ENCODE measurements around the gene TPM2.

Gene TPM2

GRCh38 chr9:35689542-35690293 lies at the start of gene TPM2:
Gene TPM2 (minus strand): TSS chr9:35689925. CDS start chr9:35689817, 108 bp downstream.
- Mint-ChIP-seq H3K27ac (peak within 1 kb of the TSS; percentile 81), H3K9me3 (no peaks in the 10 kb centered on the region), H3K27me3 (no peaks in the 10 kb centered on the region), H3K4me3 (peak within 1 kb of the TSS; percentile 78), H3K4me1 (ENCODE audit: low read depth) (peaks cover 32% of the 10 kb centered on the region), H3K36me3 (ENCODE audit: low read depth) (no peaks in the 10 kb centered on the region)

DNA sequence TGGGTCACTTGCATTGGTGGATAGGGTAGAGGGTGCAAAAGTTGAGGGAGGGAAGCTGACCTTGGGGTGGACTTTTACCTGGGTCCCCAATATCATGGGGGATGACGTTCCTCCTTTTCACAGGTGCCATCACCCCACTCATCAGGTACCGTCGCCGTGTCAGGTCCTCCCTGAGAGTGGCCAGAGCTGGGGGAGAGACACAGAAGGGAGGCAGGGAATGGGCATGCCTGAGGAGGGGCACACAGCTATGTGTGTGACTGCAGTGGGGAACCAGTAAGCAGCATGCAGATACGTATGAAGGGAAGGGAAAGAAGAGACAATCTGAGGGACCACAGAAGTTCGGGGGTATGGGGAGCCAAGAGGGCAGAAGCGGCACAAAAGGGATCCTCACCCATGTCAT lies 49.2 kb upstream of the TPM2 start:
- H3K4me3 Mint-ChIP-seq = no peak overlapping the region
- peaks cover 24% of the 10 kb centered on the region for H3K4me1 Mint-ChIP-seq (ENCODE audit: low read depth)
- H3K27me3 Mint-ChIP-seq = no peaks in the 10 kb centered on the region
- H3K36me3 Mint-ChIP-seq (ENCODE audit: low read depth) = peaks cover 60% of the 10 kb centered on the region
- H3K27ac Mint-ChIP-seq = no peak overlapping the region
- no peaks in the 10 kb centered on the region for H3K9me3 Mint-ChIP-seq

GRCh38 chr9:35738186-35738585 lies 48.5 kb upstream of the TPM2 start:
- H3K4me1 Mint-ChIP-seq (ENCODE audit: low read depth) = peaks cover 27% of the 10 kb centered on the region
- H3K4me3 Mint-ChIP-seq = no peak overlapping the region
- H3K9me3 Mint-ChIP-seq = no peaks in the 10 kb centered on the region
- H3K27me3 Mint-ChIP-seq = no peaks in the 10 kb centered on the region
- H3K27ac Mint-ChIP-seq = no peak overlapping the region
- H3K36me3 Mint-ChIP-seq (ENCODE audit: low read depth) = peaks cover 52% of the 10 kb centered on the region

GRCh38 chr9:35737143-35737542 lies 47.4 kb upstream of the TPM2 start:
- Mint-ChIP-seq H3K9me3 (no peaks in the 10 kb centered on the region), H3K27me3 (no peaks in the 10 kb centered on the region), H3K27ac (no peak overlapping the region), H3K4me3 (no peak overlapping the region), H3K4me1 (ENCODE audit: low read depth) (peaks cover 26% of the 10 kb centered on the region), H3K36me3 (ENCODE audit: low read depth) (peaks cover 44% of the 10 kb centered on the region)

DNA sequence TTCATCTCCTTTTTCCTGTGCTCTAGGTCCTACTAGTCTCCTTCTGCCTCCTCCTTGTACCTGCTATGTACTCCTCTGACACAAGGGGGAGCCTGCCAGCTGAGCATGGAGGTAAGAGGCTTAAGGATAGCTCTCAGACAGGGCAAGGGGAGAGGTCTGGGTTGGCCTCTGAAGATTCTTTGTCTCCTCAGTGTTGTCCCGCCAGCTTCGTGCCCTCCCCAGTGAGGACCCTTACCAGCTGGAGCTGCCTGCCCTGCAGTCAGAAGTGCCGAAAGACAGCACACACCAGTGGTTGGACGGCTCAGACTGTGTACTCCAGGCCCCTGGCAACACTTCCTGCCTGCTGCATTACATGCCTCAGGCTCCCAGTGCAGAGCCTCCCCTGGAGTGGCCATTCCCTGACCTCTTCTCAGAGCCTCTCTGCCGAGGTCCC lies 46.5 kb upstream of the TPM2 start:
- Mint-ChIP-seq H3K4me3 (no peak overlapping the region), H3K4me1 (ENCODE audit: low read depth) (peaks cover 17% of the 10 kb centered on the region), H3K27me3 (no peaks in the 10 kb centered on the region), H3K9me3 (no peaks in the 10 kb centered on the region), H3K27ac (no peak overlapping the region), H3K36me3 (ENCODE audit: low read depth) (peaks cover 41% of the 10 kb centered on the region)

DNA sequence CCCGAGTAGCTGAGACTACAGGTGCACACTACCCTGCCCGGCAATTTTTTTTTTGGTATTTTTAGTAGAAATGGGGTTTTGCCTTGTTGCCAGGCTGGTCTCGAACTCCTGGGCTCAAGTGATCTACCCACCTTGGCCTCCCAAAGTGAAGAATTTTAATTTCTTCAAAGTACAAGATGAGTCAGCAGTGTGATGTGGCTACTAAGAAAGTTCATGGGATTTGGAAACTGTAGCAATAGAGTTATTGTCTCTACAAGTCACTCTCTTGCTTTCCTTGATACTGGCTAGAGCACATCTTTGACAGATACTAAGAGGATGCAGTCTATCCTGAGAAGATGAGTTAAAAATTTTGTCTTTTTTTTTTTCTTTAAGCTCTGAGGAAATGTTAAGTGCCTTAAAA lies 44.4 kb upstream of the TPM2 start:
- Mint-ChIP-seq H3K27me3 (no peaks in the 10 kb centered on the region), H3K36me3 (ENCODE audit: low read depth) (peaks cover 34% of the 10 kb centered on the region), H3K4me3 (peak overlapping the region; percentile 35), H3K4me1 (ENCODE audit: low read depth) (peaks cover 17% of the 10 kb centered on the region), H3K9me3 (no peaks in the 10 kb centered on the region), H3K27ac (peak overlapping the region; percentile 67)

GRCh38 chr9:35732800-35733541 lies 43.2 kb upstream of the TPM2 start:
- peaks cover 23% of the 10 kb centered on the region for H3K36me3 Mint-ChIP-seq (ENCODE audit: low read depth)
- H3K4me1 Mint-ChIP-seq (ENCODE audit: low read depth) = peaks cover 17% of the 10 kb centered on the region
- H3K27ac Mint-ChIP-seq = peak overlapping the region; percentile 94
- no peak overlapping the region for H3K4me3 Mint-ChIP-seq
- H3K27me3 Mint-ChIP-seq = no peaks in the 10 kb centered on the region
- H3K9me3 Mint-ChIP-seq = no peaks in the 10 kb centered on the region

DNA sequence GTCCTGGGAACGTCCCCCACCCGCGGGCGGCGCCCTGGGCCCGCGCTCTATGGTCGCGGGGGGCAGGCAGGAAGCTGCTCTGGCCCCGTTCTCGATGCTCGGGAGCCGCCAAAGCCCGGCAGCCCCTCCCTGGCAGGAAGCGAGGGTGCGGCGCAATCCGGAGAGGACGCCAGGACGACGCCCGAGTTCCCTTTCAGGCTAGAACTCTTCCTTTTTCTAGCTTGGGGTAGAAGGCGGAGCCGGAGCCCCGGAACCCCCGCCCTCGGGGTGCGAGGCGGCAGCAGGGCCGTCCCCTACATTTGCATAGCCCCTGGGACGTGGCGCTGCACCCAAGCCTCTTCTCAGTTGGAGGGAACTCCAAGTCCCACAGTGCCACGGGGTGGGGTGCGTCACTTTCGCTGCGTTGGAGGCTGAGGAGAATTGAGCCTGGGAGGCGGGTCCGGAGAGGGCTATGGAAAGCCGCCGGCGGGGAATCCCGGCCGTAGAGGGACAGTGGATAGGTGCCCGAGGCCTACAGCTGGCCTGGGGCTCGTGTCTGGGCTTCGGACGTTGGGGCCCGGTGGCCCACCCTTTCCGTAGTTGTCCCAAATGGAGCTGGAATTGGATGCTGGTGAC lies 42.6 kb upstream of the TPM2 start, which contains the start of the genes CREB3 and TLN1:
Gene CREB3, plus strand, starts transcription at position 482 of the 615 bp plus-strand sequence. Its CDS starts 107 bp downstream, at position 589.
Gene TLN1, minus strand, starts transcription at position 11 of the 615 bp plus-strand sequence. CDS start 6,501 bp downstream, outside the sequence.
- Mint-ChIP-seq H3K9me3 (no peaks in the 10 kb centered on the region), H3K4me1 (ENCODE audit: low read depth) (peaks cover 17% of the 10 kb centered on the region), H3K27me3 (no peaks in the 10 kb centered on the region), H3K27ac (peak within 1 kb of the TSS; percentile 95), H3K4me3 (no peak within 1 kb of the TSS), H3K36me3 (ENCODE audit: low read depth) (peaks cover 19% of the 10 kb centered on the region)

DNA sequence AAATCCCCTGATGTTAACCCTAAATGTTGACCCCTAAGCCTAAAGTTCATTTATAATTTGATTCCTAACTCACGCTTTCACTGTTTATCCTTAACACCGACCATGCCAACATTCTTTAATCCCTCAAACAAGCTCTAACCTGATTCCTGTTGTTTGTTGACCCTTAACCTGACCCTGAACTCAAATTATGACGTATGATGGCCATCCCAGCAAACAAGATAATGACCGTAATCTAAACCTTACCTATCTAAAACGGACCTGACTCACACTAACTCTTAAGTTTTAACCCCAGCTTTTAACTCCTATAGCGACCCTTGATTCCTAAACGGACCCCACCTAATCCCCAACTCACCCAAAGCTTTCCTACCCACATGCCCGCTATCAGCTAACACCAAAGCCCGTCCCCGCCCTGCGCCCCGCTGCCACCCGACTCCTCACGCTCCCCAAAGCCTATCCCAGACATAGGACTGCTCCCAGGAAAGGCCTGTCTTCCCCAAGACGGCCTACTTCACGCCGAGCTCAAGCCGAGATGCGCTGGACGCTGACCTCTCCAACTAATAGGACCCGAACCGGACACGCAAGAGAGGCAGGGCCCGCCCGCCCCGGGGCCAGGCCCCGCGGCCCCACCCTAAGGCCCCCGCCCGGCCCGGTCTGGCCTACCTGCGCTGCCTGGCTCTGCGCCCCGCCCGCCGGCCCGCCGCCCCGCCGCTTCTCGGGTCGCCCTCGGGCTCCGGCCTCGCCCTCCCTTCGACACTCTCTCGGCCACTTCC lies 41.9 kb upstream of the TPM2 start:
- H3K27ac Mint-ChIP-seq = peak overlapping the region; percentile 95
- no peaks in the 10 kb centered on the region for H3K9me3 Mint-ChIP-seq
- H3K36me3 Mint-ChIP-seq (ENCODE audit: low read depth) = peaks cover 23% of the 10 kb centered on the region
- no peaks in the 10 kb centered on the region for H3K27me3 Mint-ChIP-seq
- H3K4me1 Mint-ChIP-seq (ENCODE audit: low read depth) = peaks cover 17% of the 10 kb centered on the region
- no peak overlapping the region for H3K4me3 Mint-ChIP-seq

GRCh38 chr9:35730486-35730854 lies 40.7 kb upstream of the TPM2 start:
- no peaks in the 10 kb centered on the region for H3K9me3 Mint-ChIP-seq
- peaks cover 17% of the 10 kb centered on the region for H3K4me1 Mint-ChIP-seq (ENCODE audit: low read depth)
- H3K36me3 Mint-ChIP-seq (ENCODE audit: low read depth) = peaks cover 22% of the 10 kb centered on the region
- H3K27ac Mint-ChIP-seq = no peak overlapping the region
- H3K4me3 Mint-ChIP-seq = no peak overlapping the region
- no peaks in the 10 kb centered on the region for H3K27me3 Mint-ChIP-seq

DNA sequence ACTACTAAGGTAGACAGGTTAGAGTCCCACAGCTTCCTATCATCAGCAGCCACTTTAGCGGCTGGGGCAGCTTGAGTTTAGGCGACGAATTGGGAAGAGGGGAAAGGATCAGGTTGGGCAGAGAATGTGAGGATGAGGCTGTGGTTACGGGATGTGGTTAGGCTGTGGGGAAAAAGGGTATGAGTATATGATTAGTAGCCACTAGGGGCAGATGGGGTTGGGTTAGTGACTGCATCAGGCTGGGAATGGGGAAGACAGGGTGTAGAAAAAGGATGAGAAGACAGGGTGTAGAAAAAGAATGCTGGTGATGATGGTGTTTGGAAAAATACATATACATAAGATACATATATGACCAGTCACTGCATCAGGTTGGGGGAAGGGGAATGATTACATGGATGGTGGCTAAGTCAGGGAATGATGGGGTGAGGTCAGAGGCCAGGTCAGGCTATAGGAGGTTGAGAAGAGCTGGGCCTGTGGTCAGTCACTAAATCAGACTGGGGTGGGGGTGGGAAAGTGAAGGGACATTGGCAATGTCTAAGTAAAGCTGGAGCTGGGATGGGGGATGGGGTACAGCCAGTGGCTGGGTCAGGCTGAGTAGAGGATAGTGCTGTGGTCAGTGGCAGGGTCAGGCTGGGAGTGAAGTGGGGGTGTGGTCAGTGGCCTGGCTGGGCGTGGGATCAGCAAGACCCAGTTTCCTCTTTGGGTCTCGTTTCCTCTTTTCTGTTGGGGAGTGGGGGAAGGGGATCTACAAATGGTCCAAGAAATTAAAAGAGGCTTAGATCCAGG lies 40.2 kb upstream of the TPM2 start:
- Mint-ChIP-seq H3K27me3 (no peaks in the 10 kb centered on the region), H3K27ac (no peak overlapping the region), H3K4me1 (ENCODE audit: low read depth) (peaks cover 17% of the 10 kb centered on the region), H3K9me3 (no peaks in the 10 kb centered on the region), H3K36me3 (ENCODE audit: low read depth) (peaks cover 19% of the 10 kb centered on the region), H3K4me3 (no peak overlapping the region)

- Mint-ChIP-seq H3K4me3 (no peak overlapping the region), H3K4me1 (ENCODE audit: low read depth) (peaks cover 13% of the 10 kb centered on the region), H3K27me3 (no peaks in the 10 kb centered on the region), H3K36me3 (ENCODE audit: low read depth) (peaks cover 22% of the 10 kb centered on the region), H3K27ac (no peak overlapping the region), H3K9me3 (no peaks in the 10 kb centered on the region)
Measured at GRCh38 chr9:35729101-35729500, 39.4 kb upstream of the TPM2 start.

GRCh38 chr9:35728041-35728971 lies 38.6 kb upstream of the TPM2 start:
- peaks cover 28% of the 10 kb centered on the region for H3K36me3 Mint-ChIP-seq (ENCODE audit: low read depth)
- no peak overlapping the region for H3K27ac Mint-ChIP-seq
- peaks cover 5% of the 10 kb centered on the region for H3K4me1 Mint-ChIP-seq (ENCODE audit: low read depth)
- H3K9me3 Mint-ChIP-seq = no peaks in the 10 kb centered on the region
- no peaks in the 10 kb centered on the region for H3K27me3 Mint-ChIP-seq
- no peak overlapping the region for H3K4me3 Mint-ChIP-seq

Data from stimulated activated naive CD8-positive, alpha-beta T cell treated with anti-CD3 and anti-CD28 coated beads, Interleukin-15, Interleukin-2, amounts not matched to agents 100 ng/mL and 50 ng/mL, for 24 hours (primary cell).